Natural killer cell (primary cell): ENCODE measurements around the gene TMEM117. TPM values are rescaled to one million over a fixed set of nuclear protein-coding genes. Genes with fewer than 3 reads are reported as not detected.

Source experiments
- ATAC-seq, 3 donors: fragments of 150-1000 bp in 2 of 3; fragments of 200-7000 bp in 1 of 3; cut with Tn5 transposase; 1 replicate in 1 of 3; 2 replicates in 2 of 3; pipeline ENCODE4 v1.10.0; 2021; ENCODE audit warnings: mild to moderate bottlenecking in 2 of 3, moderate library complexity in 2 of 3
- DNase-seq, 2 donors: peaks; one replicate each; pipeline versions ENCODE4 v3.0.0 to v3.0.0-alpha.2; 2013 to 2021; ENCODE audit warnings: mixed read lengths in 1 of 2
- H3K27ac ChIP-seq: one replicate; pipeline ENCODE4 v1.5.1; 2013; ENCODE audit warnings: mild to moderate bottlenecking, low read length
- H3K27me3 ChIP-seq: one replicate; pipeline ENCODE4 v1.6.1; 2013; ENCODE audit warnings: low read length; ENCODE audit not compliant: control insufficient read depth, insufficient read depth
- H3K36me3 ChIP-seq: one replicate; pipeline ENCODE4 v1.6.1; 2013; ENCODE audit warnings: low read length; ENCODE audit not compliant: control insufficient read depth, insufficient read depth
- H3K4me1 ChIP-seq: one replicate; pipeline ENCODE4 v1.6.1; 2013; ENCODE audit warnings: low read length; ENCODE audit not compliant: control insufficient read depth, insufficient read depth
- H3K4me3 ChIP-seq: one replicate; pipeline ENCODE4 v1.5.1; 2013; ENCODE audit warnings: low read length
- H3K9me3 ChIP-seq: one replicate; pipeline ENCODE4 v1.6.1; 2013; ENCODE audit warnings: low read length; ENCODE audit not compliant: control insufficient read depth, insufficient read depth
- H3K27ac Mint-ChIP-seq, 2 donors: one replicate each; pipeline ENCODE4 v1.8.0; 2022; ENCODE audit warnings: mild to moderate bottlenecking in 2 of 2, mixed read lengths in 2 of 2, moderate library complexity in 1 of 2
- H3K27me3 Mint-ChIP-seq, 2 donors: one replicate each; pipeline ENCODE4 v1.8.0; 2022; ENCODE audit warnings: low read depth in 2 of 2, mixed read lengths in 2 of 2
- H3K36me3 Mint-ChIP-seq: one replicate; pipeline ENCODE4 v1.8.0; 2022; ENCODE audit warnings: mixed read lengths
- H3K4me1 Mint-ChIP-seq, 2 donors: one replicate each; pipeline ENCODE4 v1.8.0; 2022; ENCODE audit warnings: mixed read lengths in 2 of 2
- H3K4me3 Mint-ChIP-seq: one replicate; pipeline ENCODE4 v1.8.0; 2022; ENCODE audit warnings: mild to moderate bottlenecking, moderate library complexity, mixed read lengths
- H3K9me3 Mint-ChIP-seq, 2 donors: one replicate each; pipeline ENCODE4 v1.8.0; 2022; ENCODE audit warnings: mixed read lengths in 2 of 2
- CTCF ChIP-seq: fragments of 200-600 bp; IDR thresholded peaks from one replicate; pipeline ENCODE4 v1.8.0; 2022; ENCODE audit warnings: antibody characterized with exemption
- WGBS: methylation state at CpG from one replicate; pipeline ENCODE4 v1.1.7; 2013; ENCODE audit warnings: missing lambda C conversion rate; ENCODE audit not compliant: insufficient coverage; 5-methylcytosine and 5-hydroxymethylcytosine counted together
- intact Hi-C: fragments of 100-400 bp; cut with micrococcal nuclease; formaldehyde crosslinking; loops from one replicate; pipeline ENCODE4 v1.14.2; 2022
- total RNA-seq, 4 donors: library from RNA; stranded (reverse); fragments of 120-200 nt in 1 of 4; gene quantifications; one replicate each; pipeline versions ENCODE4 v1.2.3 to v1.2.4, GENCODE V29; 2013 to 2022

TMEM117 gene
- total RNA-seq, 3 donors from 2014 or later (not counting 1 experiment from before 2014, with no cell fraction given), result 7.1 to 8.1 (median 7.9) TPM

DNA sequence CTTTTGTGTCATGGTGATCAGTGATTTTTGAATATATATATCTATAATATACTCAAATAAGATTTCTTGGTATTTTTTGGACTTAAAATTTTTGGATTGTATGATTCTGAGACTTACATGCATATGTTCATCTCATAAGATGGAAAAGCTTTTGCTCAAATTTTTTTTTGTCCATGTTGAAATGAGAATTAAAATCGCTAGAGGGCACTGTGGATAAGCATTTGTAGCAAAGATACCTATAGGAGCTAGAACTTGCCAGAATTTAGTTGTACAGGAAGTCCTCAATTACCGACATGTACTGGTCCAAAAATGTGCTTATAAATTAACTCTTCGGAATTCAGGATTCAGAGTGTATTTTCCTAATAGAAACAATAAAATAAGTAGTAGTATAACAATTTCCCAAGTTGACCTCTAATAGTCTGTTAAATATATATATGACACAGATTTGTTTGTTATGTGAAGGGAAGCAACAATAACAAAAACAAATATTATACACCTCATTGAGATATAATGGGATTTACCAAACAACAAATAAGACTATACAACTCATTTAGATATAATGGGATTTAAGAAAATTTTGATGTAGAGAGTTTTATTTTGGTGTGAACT lies 179.6 kb downstream of the TMEM117 start:
- H3K36me3 Mint-ChIP-seq, result no peaks in the 10 kb centered on the region

DNA sequence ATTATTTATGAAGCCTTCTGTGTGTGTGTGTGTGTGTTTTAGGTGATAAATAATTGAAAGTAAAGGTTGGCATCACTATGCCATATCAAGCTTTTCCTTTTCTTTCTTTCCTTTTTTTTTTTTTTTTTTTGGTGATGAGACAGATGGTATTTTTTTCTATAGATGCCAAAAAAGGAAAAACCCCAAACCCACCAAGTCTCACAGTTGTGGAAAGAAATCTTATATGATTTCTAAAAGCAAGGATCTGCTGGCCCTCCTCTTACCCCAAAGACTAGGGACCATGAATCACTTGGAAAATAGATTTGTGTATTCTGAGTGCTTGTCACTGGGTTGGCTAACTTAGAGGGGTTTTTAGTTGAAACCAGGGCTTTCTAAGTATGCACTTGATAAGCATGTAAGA lies 181.3 kb downstream of the TMEM117 start:
- ATAC-seq (no peak), DNase-seq (no peak)
- intact Hi-C loops, result no loop called here
- H3K9me3 Mint-ChIP-seq, result no peaks in the 10 kb centered on the region
- Histone ChIP-seq H3K4me1 (no peaks in the 10 kb centered on the region), H3K4me3 (no peak overlapping the region), H3K27ac (no peak overlapping the region), H3K36me3 (no peaks in the 10 kb centered on the region), H3K27me3 (no peaks in the 10 kb centered on the region), H3K9me3 (no peaks in the 10 kb centered on the region)
- H3K27me3 Mint-ChIP-seq, result no peaks in the 10 kb centered on the region
- H3K36me3 Mint-ChIP-seq, result no peaks in the 10 kb centered on the region
- H3K4me1 Mint-ChIP-seq, result peaks cover 9% of the 10 kb centered on the region in 2 donors
- no peak overlapping the region for H3K4me3 Mint-ChIP-seq
- no peak for TF ChIP-seq CTCF
- H3K27ac Mint-ChIP-seq, result no peak overlapping the region

More for the DNA sequence above, 179.6 kb downstream of the TMEM117 start:
- Mint-ChIP-seq H3K4me3 (no peak overlapping the region), H3K27ac (no peak overlapping the region), H3K9me3 (no peaks in the 10 kb centered on the region), H3K27me3 (no peaks in the 10 kb centered on the region), H3K4me1 (no peaks in the 10 kb centered on the region)
- ATAC-seq, result peak in 1 of 3 donors; percentile 72
- WGBS, result 0% methylated on average over 2 of the region's 3 CpGs
- H3K27ac ChIP-seq, result no peak overlapping the region
- intact Hi-C loops, result no loop called here
- H3K4me1 ChIP-seq, result no peaks in the 10 kb centered on the region
- no peaks in the 10 kb centered on the region for H3K36me3 ChIP-seq
- no peak overlapping the region for H3K4me3 ChIP-seq
- TF ChIP-seq CTCF, result peak; percentile 53
- H3K9me3 ChIP-seq, result no peaks in the 10 kb centered on the region
- DNase-seq, result peak in 1 of 2 donors; percentile 68
- no peaks in the 10 kb centered on the region for H3K27me3 ChIP-seq

GRCh38 chr12:44019118-44019517 lies 183.2 kb downstream of the TMEM117 start:
- Mint-ChIP-seq H3K4me3 (no peak overlapping the region), H3K4me1 (peaks cover 9% of the 10 kb centered on the region in 2 donors), H3K9me3 (no peaks in the 10 kb centered on the region), H3K36me3 (no peaks in the 10 kb centered on the region), H3K27me3 (no peaks in the 10 kb centered on the region), H3K27ac (no peak overlapping the region)
- H3K4me1 ChIP-seq, result no peaks in the 10 kb centered on the region
- H3K36me3 ChIP-seq, result no peaks in the 10 kb centered on the region
- no peak for ATAC-seq
- H3K27ac ChIP-seq, result no peak overlapping the region
- intact Hi-C loops, result no loop called here
- H3K4me3 ChIP-seq, result no peak overlapping the region
- 96% methylated on average over 2 of the region's 2 CpGs for WGBS
- DNase-seq, result no peak
- no peaks in the 10 kb centered on the region for H3K9me3 ChIP-seq
- TF ChIP-seq CTCF, result no peak
- H3K27me3 ChIP-seq, result no peaks in the 10 kb centered on the region

- Histone ChIP-seq H3K27me3 (no peaks in the 10 kb centered on the region), H3K36me3 (no peaks in the 10 kb centered on the region), H3K9me3 (no peaks in the 10 kb centered on the region), H3K4me3 (no peak overlapping the region), H3K27ac (no peak overlapping the region), H3K4me1 (no peaks in the 10 kb centered on the region)
- no peak for TF ChIP-seq CTCF
- H3K27me3 Mint-ChIP-seq, result no peaks in the 10 kb centered on the region
- no peak overlapping the region for H3K4me3 Mint-ChIP-seq
- no peaks in the 10 kb centered on the region for H3K36me3 Mint-ChIP-seq
- ATAC-seq (no peak), DNase-seq (no peak)
- H3K27ac Mint-ChIP-seq, result no peak overlapping the region
- H3K4me1 Mint-ChIP-seq, result peaks cover 9% of the 10 kb centered on the region in 2 donors
- intact Hi-C loops, result no loop called here
- 85% methylated on average over 1 of the region's 1 CpG for WGBS
- no peaks in the 10 kb centered on the region for H3K9me3 Mint-ChIP-seq
Measured at GRCh38 chr12:44020555-44020954, 184.7 kb downstream of the TMEM117 start.
